GM23338 (cell line): ENCODE results near the gene ALG9. TPM values are rescaled to one million over a fixed set of nuclear protein-coding genes. Genes with fewer than 3 reads are reported as not detected.

Experiments used
- ATAC-seq: fragments of 200-7000 bp; cut with Tn5 transposase; 3 replicates; pipeline ENCODE4 v1.9.1; 2020
- DNase-seq: peaks from one replicate; pipeline ENCODE4 v3.0.0-alpha.2; 2015; ENCODE audit warnings: low spot score
- H2AFZ ChIP-seq: fragments of 200-600 bp; sonication (generic); 2 replicates; pipeline ENCODE4 v1.8.0; 2016; ENCODE audit warnings: antibody characterized with exemption, mild to moderate bottlenecking, moderate library complexity
- H3F3A ChIP-seq: fragments of 200-600 bp; sonication (generic); replicated peaks from 2 replicates; pipeline ENCODE4 v1.8.0; 2017; ENCODE audit warnings: antibody characterized with exemption, mixed run types, low read depth
- H3K27ac ChIP-seq: fragments of 200-600 bp; sonication (generic); 2 replicates; pipeline ENCODE4 v1.6.1; 2016; ENCODE audit warnings: low read depth
- H3K27me3 ChIP-seq: fragments of 200-600 bp; sonication (generic); 2 replicates; pipeline ENCODE4 v1.8.0; 2016; ENCODE audit warnings: mild to moderate bottlenecking, mixed run types, moderate library complexity; ENCODE audit not compliant: insufficient read depth
- H3K36me3 ChIP-seq: fragments of 200-600 bp; sonication (generic); 2 replicates; pipeline ENCODE4 v1.8.0; 2016; ENCODE audit warnings: mild to moderate bottlenecking; ENCODE audit not compliant: insufficient read depth
- H3K4me1 ChIP-seq: fragments of 200-600 bp; sonication (generic); 2 replicates; pipeline ENCODE4 v1.8.0; 2016; ENCODE audit warnings: mild to moderate bottlenecking, moderate library complexity; ENCODE audit not compliant: insufficient read depth
- H3K4me2 ChIP-seq: fragments of 200-600 bp; sonication (generic); 2 replicates; pipeline ENCODE4 v1.7.1; 2017; ENCODE audit warnings: mixed run types
- H3K4me3 ChIP-seq: fragments of 200-600 bp; sonication (generic); 2 replicates; pipeline ENCODE4 v1.6.1; 2016; ENCODE audit warnings: mixed run types
- H3K79me2 ChIP-seq: fragments of 200-600 bp; sonication (generic); replicated peaks from 2 replicates; pipeline ENCODE4 v1.8.0; 2017; ENCODE audit warnings: mild to moderate bottlenecking; ENCODE audit not compliant: insufficient read depth
- H3K9me2 ChIP-seq: fragments of 200-600 bp; sonication (generic); 2 replicates; pipeline ENCODE4 v1.8.0; 2017; ENCODE audit not compliant: insufficient read depth
- H4K20me1 ChIP-seq: fragments of 200-600 bp; sonication (generic); replicated peaks from 2 replicates; pipeline ENCODE4 v1.8.0; 2017; ENCODE audit warnings: mild to moderate bottlenecking; ENCODE audit not compliant: insufficient read depth
- H3K27ac Mint-ChIP-seq: 2 replicates; pipeline ENCODE4 v1.8.0; 2020; ENCODE audit warnings: inconsistent platforms, mild to moderate bottlenecking, moderate library complexity, mixed read lengths
- H3K27me3 Mint-ChIP-seq: 3 replicates; pipeline ENCODE4 v1.8.0; 2022; ENCODE audit warnings: low read depth, mild to moderate bottlenecking, moderate library complexity, mixed read lengths, inconsistent platforms; ENCODE audit not compliant: insufficient read depth, poor library complexity
- H3K36me3 Mint-ChIP-seq: 3 replicates; pipeline ENCODE4 v1.8.0; 2021; ENCODE audit warnings: low read depth, mild to moderate bottlenecking, inconsistent platforms, moderate library complexity, mixed read lengths
- H3K4me1 Mint-ChIP-seq: 3 replicates; pipeline ENCODE4 v1.8.0; 2020; ENCODE audit warnings: mild to moderate bottlenecking, inconsistent platforms, mixed read lengths
- H3K4me3 Mint-ChIP-seq: 3 replicates; pipeline ENCODE4 v1.8.0; 2021; ENCODE audit warnings: moderate library complexity, mild to moderate bottlenecking, inconsistent platforms, mixed read lengths
- H3K9me3 Mint-ChIP-seq: 3 replicates; pipeline ENCODE4 v1.8.0; 2020; ENCODE audit warnings: moderate library complexity, mild to moderate bottlenecking, inconsistent platforms, mixed read lengths
- CREB1 ChIP-seq: fragments of 250-450 bp; sonication (Bioruptor Pico); IDR thresholded peaks from 2 replicates; pipeline ENCODE4 v1.5.0; 2020; ENCODE audit warnings: low read depth, mild to moderate bottlenecking, moderate library complexity
- EZH2 ChIP-seq: fragments of 200-600 bp; sonication (generic); IDR thresholded peaks from one replicate; pipeline ENCODE4 v1.8.0; 2017; ENCODE audit warnings: antibody characterized with exemption, mild to moderate bottlenecking, low read depth; ENCODE audit not compliant: unreplicated experiment
- EZH2phosphoT487 ChIP-seq: fragments of 200-600 bp; sonication (generic); IDR thresholded peaks from one replicate; pipeline ENCODE4 v1.8.1; 2018; ENCODE audit warnings: antibody characterized with exemption; ENCODE audit not compliant: unreplicated experiment
- JUNB ChIP-seq: IDR thresholded peaks from one replicate; pipeline ENCODE4 v1.6.1; 2016; ENCODE audit warnings: antibody characterized with exemption; ENCODE audit not compliant: unreplicated experiment
- NANOG ChIP-seq: IDR thresholded peaks from 2 replicates; pipeline ENCODE4 v1.6.1; 2016; ENCODE audit warnings: antibody characterized with exemption, borderline replicate concordance
- POLR2AphosphoS5 ChIP-seq: IDR thresholded peaks from 2 replicates; pipeline ENCODE4 v1.6.1; 2016; ENCODE audit warnings: antibody characterized with exemption, low read depth
- STAT1 ChIP-seq: IDR thresholded peaks from one replicate; pipeline ENCODE4 v1.6.1; 2016; ENCODE audit warnings: antibody characterized with exemption; ENCODE audit not compliant: unreplicated experiment
- ZNF114 ChIP-seq: fragments of 250-450 bp; sonication (Bioruptor Pico); IDR thresholded peaks from 2 replicates; pipeline ENCODE4 v1.5.0; 2020; ENCODE audit warnings: mild to moderate bottlenecking, moderate library complexity
- ZNF331 ChIP-seq: fragments of 250-450 bp; sonication (Bioruptor Pico); IDR thresholded peaks from 2 replicates; pipeline ENCODE4 v1.5.0; 2020; ENCODE audit warnings: low read depth, mild to moderate bottlenecking, moderate library complexity
- polyA plus RNA-seq: library from polyadenylated mRNA; unstranded; fragments of >200 nt; fragmentation: Nextera tagmentation; extraction: Ambion mirVana; gene quantifications from 2 replicates; pipeline ENCODE4 v1.2.1, GENCODE V29; 2016
- total RNA-seq: library from RNA; depleted of rRNA; stranded (reverse); fragments of >200 nt; shearing (Covaris generic); gene quantifications from 2 replicates; pipeline ENCODE4 v1.2.3, GENCODE V29; 2014
- TF ChIP-seq, protein P1 (sequence below): fragments of 250-450 bp; sonication (Bioruptor Pico); IDR thresholded peaks from 2 replicates; pipeline ENCODE4 v1.5.0; 2020; ENCODE audit warnings: mild to moderate bottlenecking, moderate library complexity
- TF ChIP-seq, protein P2 (sequence below), 2 experiments: fragments of 200-600 bp in 1 of 2; sonication (generic) in 1 of 2; conservative IDR thresholded peaks; 2 replicates each; pipeline versions ENCODE4 v1.5.1 to v1.6.1; 2016 to 2017; ENCODE audit warnings: antibody characterized with exemption in 2 of 2, low read depth in 2 of 2, mild to moderate bottlenecking in 2 of 2, moderate library complexity in 1 of 2
- TF ChIP-seq, protein P3 (sequence below): IDR thresholded peaks from one replicate; pipeline ENCODE4 v1.6.1; 2018; ENCODE audit warnings: antibody characterized with exemption; ENCODE audit not compliant: unreplicated experiment
- TF ChIP-seq, protein P4 (sequence below): IDR thresholded peaks from 2 replicates; pipeline ENCODE4 v1.6.1; 2016; ENCODE audit warnings: antibody characterized with exemption

The ALG9 gene
- total and polyA plus RNA-seq, 2 experiments from 2014 or later: 25.4 to 31.1 TPM

DNA sequence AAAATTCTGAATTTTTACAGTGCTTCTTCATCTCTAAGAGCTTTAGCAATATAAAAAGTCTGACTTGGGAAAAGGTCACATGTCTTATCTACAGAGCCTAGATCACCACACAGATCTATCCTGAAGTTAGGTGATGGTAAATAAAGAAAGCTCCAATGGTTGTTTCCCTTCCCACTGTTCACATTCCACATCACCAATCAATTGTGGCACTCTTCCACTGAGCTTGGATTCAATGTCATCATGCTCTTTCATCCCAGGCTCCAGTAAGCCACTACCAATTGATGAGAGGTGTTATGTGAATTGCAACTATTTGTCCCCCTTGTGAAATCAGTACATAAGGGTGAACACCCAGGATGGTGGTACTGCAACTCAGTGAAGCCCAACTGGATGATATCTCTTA, 47.8 kb downstream of the ALG9 start:
- Histone ChIP-seq H3K36me3 (no peaks in the 10 kb centered on the region), H3K4me2 (peak overlapping the region; percentile 35), H3K79me2 (no peaks in the 10 kb centered on the region), H3K9me2 (no peaks in the 10 kb centered on the region), H4K20me1 (no peaks in the 10 kb centered on the region), H3K27ac (peak overlapping the region; percentile 96), H3F3A (peaks cover 5% of the 10 kb centered on the region), H2AFZ (no peak overlapping the region), H3K4me1 (peaks cover 36% of the 10 kb centered on the region), H3K27me3 (no peaks in the 10 kb centered on the region), H3K4me3 (peak overlapping the region; percentile 4; the same call in 1 of the 2 replicates)
- no peaks in the 10 kb centered on the region for H3K36me3 Mint-ChIP-seq
- peaks cover 37% of the 10 kb centered on the region for H3K4me1 Mint-ChIP-seq
- DNase-seq: no peak
- peaks cover 7% of the 10 kb centered on the region for H3K27me3 Mint-ChIP-seq
- H3K27ac Mint-ChIP-seq: no peak overlapping the region
- peak; percentile 34 for ATAC-seq
- TF ChIP-seq EZH2phosphoT487: no peak
- TF ChIP-seq STAT1: no peak
- TF ChIP-seq ZNF114 (CRISPR knock-in tag): no peak
- TF ChIP-seq, protein P1, sequence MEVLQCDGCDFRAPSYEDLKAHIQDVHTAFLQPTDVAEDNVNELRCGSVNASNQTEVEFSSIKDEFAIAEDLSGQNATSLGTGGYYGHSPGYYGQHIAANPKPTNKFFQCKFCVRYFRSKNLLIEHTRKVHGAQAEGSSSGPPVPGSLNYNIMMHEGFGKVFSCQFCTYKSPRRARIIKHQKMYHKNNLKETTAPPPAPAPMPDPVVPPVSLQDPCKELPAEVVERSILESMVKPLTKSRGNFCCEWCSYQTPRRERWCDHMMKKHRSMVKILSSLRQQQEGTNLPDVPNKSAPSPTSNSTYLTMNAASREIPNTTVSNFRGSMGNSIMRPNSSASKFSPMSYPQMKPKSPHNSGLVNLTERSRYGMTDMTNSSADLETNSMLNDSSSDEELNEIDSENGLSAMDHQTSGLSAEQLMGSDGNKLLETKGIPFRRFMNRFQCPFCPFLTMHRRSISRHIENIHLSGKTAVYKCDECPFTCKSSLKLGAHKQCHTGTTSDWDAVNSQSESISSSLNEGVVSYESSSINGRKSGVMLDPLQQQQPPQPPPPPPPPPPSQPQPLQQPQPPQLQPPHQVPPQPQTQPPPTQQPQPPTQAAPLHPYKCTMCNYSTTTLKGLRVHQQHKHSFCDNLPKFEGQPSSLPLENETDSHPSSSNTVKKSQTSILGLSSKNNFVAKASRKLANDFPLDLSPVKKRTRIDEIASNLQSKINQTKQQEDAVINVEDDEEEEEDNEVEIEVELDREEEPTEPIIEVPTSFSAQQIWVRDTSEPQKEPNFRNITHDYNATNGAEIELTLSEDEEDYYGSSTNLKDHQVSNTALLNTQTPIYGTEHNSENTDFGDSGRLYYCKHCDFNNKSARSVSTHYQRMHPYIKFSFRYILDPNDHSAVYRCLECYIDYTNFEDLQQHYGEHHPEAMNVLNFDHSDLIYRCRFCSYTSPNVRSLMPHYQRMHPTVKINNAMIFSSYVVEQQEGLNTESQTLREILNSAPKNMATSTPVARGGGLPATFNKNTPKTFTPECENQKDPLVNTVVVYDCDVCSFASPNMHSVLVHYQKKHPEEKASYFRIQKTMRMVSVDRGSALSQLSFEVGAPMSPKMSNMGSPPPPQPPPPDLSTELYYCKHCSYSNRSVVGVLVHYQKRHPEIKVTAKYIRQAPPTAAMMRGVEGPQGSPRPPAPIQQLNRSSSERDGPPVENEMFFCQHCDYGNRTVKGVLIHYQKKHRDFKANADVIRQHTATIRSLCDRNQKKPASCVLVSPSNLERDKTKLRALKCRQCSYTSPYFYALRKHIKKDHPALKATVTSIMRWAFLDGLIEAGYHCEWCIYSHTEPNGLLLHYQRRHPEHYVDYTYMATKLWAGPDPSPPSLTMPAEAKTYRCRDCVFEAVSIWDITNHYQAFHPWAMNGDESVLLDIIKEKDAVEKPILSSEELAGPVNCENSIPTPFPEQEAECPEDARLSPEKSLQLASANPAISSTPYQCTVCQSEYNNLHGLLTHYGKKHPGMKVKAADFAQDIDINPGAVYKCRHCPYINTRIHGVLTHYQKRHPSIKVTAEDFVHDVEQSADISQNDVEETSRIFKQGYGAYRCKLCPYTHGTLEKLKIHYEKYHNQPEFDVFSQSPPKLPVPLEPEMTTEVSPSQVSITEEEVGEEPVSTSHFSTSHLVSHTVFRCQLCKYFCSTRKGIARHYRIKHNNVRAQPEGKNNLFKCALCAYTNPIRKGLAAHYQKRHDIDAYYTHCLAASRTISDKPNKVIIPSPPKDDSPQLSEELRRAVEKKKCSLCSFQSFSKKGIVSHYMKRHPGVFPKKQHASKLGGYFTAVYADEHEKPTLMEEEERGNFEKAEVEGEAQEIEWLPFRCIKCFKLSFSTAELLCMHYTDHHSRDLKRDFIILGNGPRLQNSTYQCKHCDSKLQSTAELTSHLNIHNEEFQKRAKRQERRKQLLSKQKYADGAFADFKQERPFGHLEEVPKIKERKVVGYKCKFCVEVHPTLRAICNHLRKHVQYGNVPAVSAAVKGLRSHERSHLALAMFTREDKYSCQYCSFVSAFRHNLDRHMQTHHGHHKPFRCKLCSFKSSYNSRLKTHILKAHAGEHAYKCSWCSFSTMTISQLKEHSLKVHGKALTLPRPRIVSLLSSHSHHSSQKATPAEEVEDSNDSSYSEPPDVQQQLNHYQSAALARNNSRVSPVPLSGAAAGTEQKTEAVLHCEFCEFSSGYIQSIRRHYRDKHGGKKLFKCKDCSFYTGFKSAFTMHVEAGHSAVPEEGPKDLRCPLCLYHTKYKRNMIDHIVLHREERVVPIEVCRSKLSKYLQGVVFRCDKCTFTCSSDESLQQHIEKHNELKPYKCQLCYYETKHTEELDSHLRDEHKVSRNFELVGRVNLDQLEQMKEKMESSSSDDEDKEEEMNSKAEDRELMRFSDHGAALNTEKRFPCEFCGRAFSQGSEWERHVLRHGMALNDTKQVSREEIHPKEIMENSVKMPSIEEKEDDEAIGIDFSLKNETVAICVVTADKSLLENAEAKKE (CRISPR knock-in tag): no peak
- TF ChIP-seq, protein P2, sequence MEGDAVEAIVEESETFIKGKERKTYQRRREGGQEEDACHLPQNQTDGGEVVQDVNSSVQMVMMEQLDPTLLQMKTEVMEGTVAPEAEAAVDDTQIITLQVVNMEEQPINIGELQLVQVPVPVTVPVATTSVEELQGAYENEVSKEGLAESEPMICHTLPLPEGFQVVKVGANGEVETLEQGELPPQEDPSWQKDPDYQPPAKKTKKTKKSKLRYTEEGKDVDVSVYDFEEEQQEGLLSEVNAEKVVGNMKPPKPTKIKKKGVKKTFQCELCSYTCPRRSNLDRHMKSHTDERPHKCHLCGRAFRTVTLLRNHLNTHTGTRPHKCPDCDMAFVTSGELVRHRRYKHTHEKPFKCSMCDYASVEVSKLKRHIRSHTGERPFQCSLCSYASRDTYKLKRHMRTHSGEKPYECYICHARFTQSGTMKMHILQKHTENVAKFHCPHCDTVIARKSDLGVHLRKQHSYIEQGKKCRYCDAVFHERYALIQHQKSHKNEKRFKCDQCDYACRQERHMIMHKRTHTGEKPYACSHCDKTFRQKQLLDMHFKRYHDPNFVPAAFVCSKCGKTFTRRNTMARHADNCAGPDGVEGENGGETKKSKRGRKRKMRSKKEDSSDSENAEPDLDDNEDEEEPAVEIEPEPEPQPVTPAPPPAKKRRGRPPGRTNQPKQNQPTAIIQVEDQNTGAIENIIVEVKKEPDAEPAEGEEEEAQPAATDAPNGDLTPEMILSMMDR (conservative IDR thresholded peaks at IDR 0.05; ENCODE audit: low read depth in 2 of 2): no peak
- no peak for TF ChIP-seq EZH2
- no peak for TF ChIP-seq NANOG
- TF ChIP-seq, protein P3, sequence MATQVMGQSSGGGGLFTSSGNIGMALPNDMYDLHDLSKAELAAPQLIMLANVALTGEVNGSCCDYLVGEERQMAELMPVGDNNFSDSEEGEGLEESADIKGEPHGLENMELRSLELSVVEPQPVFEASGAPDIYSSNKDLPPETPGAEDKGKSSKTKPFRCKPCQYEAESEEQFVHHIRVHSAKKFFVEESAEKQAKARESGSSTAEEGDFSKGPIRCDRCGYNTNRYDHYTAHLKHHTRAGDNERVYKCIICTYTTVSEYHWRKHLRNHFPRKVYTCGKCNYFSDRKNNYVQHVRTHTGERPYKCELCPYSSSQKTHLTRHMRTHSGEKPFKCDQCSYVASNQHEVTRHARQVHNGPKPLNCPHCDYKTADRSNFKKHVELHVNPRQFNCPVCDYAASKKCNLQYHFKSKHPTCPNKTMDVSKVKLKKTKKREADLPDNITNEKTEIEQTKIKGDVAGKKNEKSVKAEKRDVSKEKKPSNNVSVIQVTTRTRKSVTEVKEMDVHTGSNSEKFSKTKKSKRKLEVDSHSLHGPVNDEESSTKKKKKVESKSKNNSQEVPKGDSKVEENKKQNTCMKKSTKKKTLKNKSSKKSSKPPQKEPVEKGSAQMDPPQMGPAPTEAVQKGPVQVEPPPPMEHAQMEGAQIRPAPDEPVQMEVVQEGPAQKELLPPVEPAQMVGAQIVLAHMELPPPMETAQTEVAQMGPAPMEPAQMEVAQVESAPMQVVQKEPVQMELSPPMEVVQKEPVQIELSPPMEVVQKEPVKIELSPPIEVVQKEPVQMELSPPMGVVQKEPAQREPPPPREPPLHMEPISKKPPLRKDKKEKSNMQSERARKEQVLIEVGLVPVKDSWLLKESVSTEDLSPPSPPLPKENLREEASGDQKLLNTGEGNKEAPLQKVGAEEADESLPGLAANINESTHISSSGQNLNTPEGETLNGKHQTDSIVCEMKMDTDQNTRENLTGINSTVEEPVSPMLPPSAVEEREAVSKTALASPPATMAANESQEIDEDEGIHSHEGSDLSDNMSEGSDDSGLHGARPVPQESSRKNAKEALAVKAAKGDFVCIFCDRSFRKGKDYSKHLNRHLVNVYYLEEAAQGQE: no peak
- TF ChIP-seq, protein P4, sequence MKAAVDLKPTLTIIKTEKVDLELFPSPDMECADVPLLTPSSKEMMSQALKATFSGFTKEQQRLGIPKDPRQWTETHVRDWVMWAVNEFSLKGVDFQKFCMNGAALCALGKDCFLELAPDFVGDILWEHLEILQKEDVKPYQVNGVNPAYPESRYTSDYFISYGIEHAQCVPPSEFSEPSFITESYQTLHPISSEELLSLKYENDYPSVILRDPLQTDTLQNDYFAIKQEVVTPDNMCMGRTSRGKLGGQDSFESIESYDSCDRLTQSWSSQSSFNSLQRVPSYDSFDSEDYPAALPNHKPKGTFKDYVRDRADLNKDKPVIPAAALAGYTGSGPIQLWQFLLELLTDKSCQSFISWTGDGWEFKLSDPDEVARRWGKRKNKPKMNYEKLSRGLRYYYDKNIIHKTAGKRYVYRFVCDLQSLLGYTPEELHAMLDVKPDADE: no peak
- no peak for TF ChIP-seq POLR2AphosphoS5
- TF ChIP-seq ZNF331: no peak
- TF ChIP-seq CREB1: no peak
- no peak for TF ChIP-seq JUNB
- H3K4me3 Mint-ChIP-seq: no peak overlapping the region
- H3K9me3 Mint-ChIP-seq: no peaks in the 10 kb centered on the region
